Thyroid gland (tissue), 4 donors: ENCODE data around the gene ADAMTS12.

ENCODE experiments used
- POLR2A ChIP-seq, 2 donors: fragments of 450-650 bp; IDR thresholded peaks; one replicate each; pipeline ENCODE4 v1.6.1; 2017; ENCODE audit warnings: antibody characterized with exemption in 2 of 2, mild to moderate bottlenecking in 2 of 2, moderate library complexity in 1 of 2
- TF ChIP-seq, protein P1 (sequence below), 6 experiments: fragments of 200-600 bp in 3 of 6; fragments of 450-650 bp in 3 of 6; sonication (generic) in 3 of 6; IDR thresholded peaks; one replicate each; pipeline ENCODE4 v1.5.1; 2016 to 2019; ENCODE audit warnings: antibody characterized with exemption in 6 of 6, mild to moderate bottlenecking in 2 of 6, inconsistent platforms in 1 of 6, moderate library complexity in 1 of 6

DNA sequence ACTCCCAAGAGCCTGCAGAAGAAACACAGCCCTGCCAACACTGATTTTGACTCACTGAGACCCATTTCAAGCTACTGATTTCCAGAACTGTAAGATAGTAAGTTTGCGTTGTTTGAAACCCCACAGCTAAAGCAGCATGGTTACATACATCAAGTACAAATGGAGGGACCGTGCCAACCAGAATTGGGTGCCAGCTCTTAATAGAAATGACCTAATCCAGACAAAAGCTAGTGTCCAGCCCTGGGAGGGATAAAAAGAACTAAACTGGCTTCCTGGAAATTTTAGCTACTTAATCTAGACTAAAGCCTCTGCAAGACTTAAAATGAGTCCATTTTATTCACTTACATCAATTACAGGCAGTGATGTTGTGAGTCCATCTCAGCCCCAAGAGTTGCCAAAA, 122.6 kb downstream of the ADAMTS12 start:
- TF ChIP-seq, protein P1, sequence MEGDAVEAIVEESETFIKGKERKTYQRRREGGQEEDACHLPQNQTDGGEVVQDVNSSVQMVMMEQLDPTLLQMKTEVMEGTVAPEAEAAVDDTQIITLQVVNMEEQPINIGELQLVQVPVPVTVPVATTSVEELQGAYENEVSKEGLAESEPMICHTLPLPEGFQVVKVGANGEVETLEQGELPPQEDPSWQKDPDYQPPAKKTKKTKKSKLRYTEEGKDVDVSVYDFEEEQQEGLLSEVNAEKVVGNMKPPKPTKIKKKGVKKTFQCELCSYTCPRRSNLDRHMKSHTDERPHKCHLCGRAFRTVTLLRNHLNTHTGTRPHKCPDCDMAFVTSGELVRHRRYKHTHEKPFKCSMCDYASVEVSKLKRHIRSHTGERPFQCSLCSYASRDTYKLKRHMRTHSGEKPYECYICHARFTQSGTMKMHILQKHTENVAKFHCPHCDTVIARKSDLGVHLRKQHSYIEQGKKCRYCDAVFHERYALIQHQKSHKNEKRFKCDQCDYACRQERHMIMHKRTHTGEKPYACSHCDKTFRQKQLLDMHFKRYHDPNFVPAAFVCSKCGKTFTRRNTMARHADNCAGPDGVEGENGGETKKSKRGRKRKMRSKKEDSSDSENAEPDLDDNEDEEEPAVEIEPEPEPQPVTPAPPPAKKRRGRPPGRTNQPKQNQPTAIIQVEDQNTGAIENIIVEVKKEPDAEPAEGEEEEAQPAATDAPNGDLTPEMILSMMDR (IDR thresholded peaks at IDR 0.05), result no peak
- TF ChIP-seq POLR2A (IDR thresholded peaks at IDR 0.05), result no peak
